H9 (cell line): ENCODE results near the gene USP13. TPM values are rescaled to one million over a fixed set of nuclear protein-coding genes. Genes with fewer than 3 reads are reported as not detected.

ENCODE experiments used
- DNase-seq: peaks from one replicate; pipeline ENCODE4 v3.0.0-alpha.2; 2017
- H2AFZ ChIP-seq: one replicate; pipeline ENCODE4 v1.6.1; 2013; ENCODE audit warnings: mild to moderate bottlenecking, low read length, control low read depth, moderate library complexity
- H2AK5ac ChIP-seq: 2 replicates; pipeline ENCODE4 v1.6.1; 2013; ENCODE audit warnings: low read length, control low read depth, mixed read lengths; ENCODE audit not compliant: insufficient read length
- H2BK120ac ChIP-seq: one replicate; pipeline ENCODE4 v1.6.1; 2013; ENCODE audit warnings: low read depth, mild to moderate bottlenecking, low read length, control low read depth, inconsistent platforms; ENCODE audit not compliant: poor library complexity, severe bottlenecking
- H2BK12ac ChIP-seq: 2 replicates; pipeline ENCODE4 v1.6.1; 2013; ENCODE audit warnings: low read length, control low read depth, mixed read lengths, low read depth; ENCODE audit not compliant: insufficient read length
- H2BK15ac ChIP-seq: 2 replicates; pipeline ENCODE4 v1.6.1; 2013; ENCODE audit warnings: low read depth, low read length, control low read depth
- H2BK20ac ChIP-seq: one replicate; pipeline ENCODE4 v1.6.1; 2013; ENCODE audit warnings: low read depth, mild to moderate bottlenecking, low read length, control low read depth, inconsistent platforms; ENCODE audit not compliant: poor library complexity, severe bottlenecking
- H2BK5ac ChIP-seq: 2 replicates; pipeline ENCODE4 v1.6.1; 2013; ENCODE audit warnings: low read length, control low read depth, mixed read lengths; ENCODE audit not compliant: insufficient read length
- H3K14ac ChIP-seq: 2 replicates; pipeline ENCODE4 v1.6.1; 2013; ENCODE audit warnings: low read length, control low read depth; ENCODE audit not compliant: insufficient read depth
- H3K18ac ChIP-seq: 2 replicates; pipeline ENCODE4 v1.6.1; 2013; ENCODE audit warnings: low read depth, mild to moderate bottlenecking, mixed read lengths, low read length, control low read depth; ENCODE audit not compliant: insufficient read length
- H3K23ac ChIP-seq: 2 replicates; pipeline ENCODE4 v1.6.1; 2013; ENCODE audit warnings: low read length, control low read depth, mixed read lengths, low read depth; ENCODE audit not compliant: insufficient read length
- H3K23me2 ChIP-seq: 2 replicates; pipeline ENCODE4 v1.6.1; 2013; ENCODE audit warnings: low read depth, mild to moderate bottlenecking, mixed read lengths, low read length, control low read depth; ENCODE audit not compliant: insufficient read length, poor library complexity, severe bottlenecking
- H3K27ac ChIP-seq: 2 replicates; pipeline ENCODE4 v1.5.1; 2013; ENCODE audit warnings: low read length, control low read depth, mixed read lengths, low read depth; ENCODE audit not compliant: insufficient read length
- H3K27me3 ChIP-seq: 2 replicates; pipeline ENCODE4 v1.6.1; 2013; ENCODE audit warnings: low read length, control low read depth, inconsistent platforms; ENCODE audit not compliant: insufficient read depth
- H3K4ac ChIP-seq: 2 replicates; pipeline ENCODE4 v1.6.1; 2013; ENCODE audit warnings: low read depth, mild to moderate bottlenecking, control low read depth, inconsistent platforms, low read length, moderate library complexity
- H3K4me1 ChIP-seq: 2 replicates; pipeline ENCODE4 v1.6.1; 2013; ENCODE audit warnings: low read length, control low read depth, inconsistent platforms; ENCODE audit not compliant: insufficient read depth
- H3K4me2 ChIP-seq: 2 replicates; pipeline ENCODE4 v1.6.1; 2013; ENCODE audit warnings: low read length, control low read depth, mixed read lengths; ENCODE audit not compliant: insufficient read length, insufficient read depth
- H3K56ac ChIP-seq: 2 replicates; pipeline ENCODE4 v1.6.1; 2013; ENCODE audit warnings: low read depth, mild to moderate bottlenecking, mixed read lengths, low read length, control low read depth; ENCODE audit not compliant: insufficient read length
- H3K79me1 ChIP-seq: 2 replicates; pipeline ENCODE4 v1.6.1; 2013; ENCODE audit warnings: low read depth, mild to moderate bottlenecking, moderate library complexity, low read length, control low read depth, inconsistent platforms; ENCODE audit not compliant: insufficient read depth, poor library complexity, severe bottlenecking
- H3K79me2 ChIP-seq: 2 replicates; pipeline ENCODE4 v1.6.1; 2013; ENCODE audit warnings: low read length, control low read depth, inconsistent platforms; ENCODE audit not compliant: insufficient read depth
- H3K9ac ChIP-seq: 2 replicates; pipeline ENCODE4 v1.6.1; 2013; ENCODE audit warnings: low read length, control low read depth, mixed read lengths; ENCODE audit not compliant: insufficient read length; ENCODE audit errors: extremely low read depth
- H3K9me3 ChIP-seq: one replicate; pipeline ENCODE4 v1.6.1; 2013; ENCODE audit warnings: low read depth, low read length, inconsistent platforms; ENCODE audit not compliant: control insufficient read depth
- H3T11ph ChIP-seq: one replicate; pipeline ENCODE4 v1.6.1; 2013; ENCODE audit warnings: mild to moderate bottlenecking, low read length, control low read depth, inconsistent platforms
- H4K20me1 ChIP-seq: one replicate; pipeline ENCODE4 v1.6.1; 2013; ENCODE audit not compliant: control insufficient read depth, insufficient read length, insufficient read depth
- H4K5ac ChIP-seq: 2 replicates; pipeline ENCODE4 v1.6.1; 2013; ENCODE audit warnings: low read depth, mild to moderate bottlenecking, mixed read lengths, low read length, control low read depth; ENCODE audit not compliant: insufficient read length
- H4K8ac ChIP-seq: replicated peaks from 2 replicates; pipeline ENCODE4 v1.6.1; 2013; ENCODE audit warnings: low read length, control low read depth, mixed read lengths, low read depth; ENCODE audit not compliant: insufficient read length
- H4K91ac ChIP-seq: 2 replicates; pipeline ENCODE4 v1.6.1; 2013; ENCODE audit warnings: low read depth, mild to moderate bottlenecking, moderate library complexity, mixed read lengths, low read length, control low read depth; ENCODE audit not compliant: insufficient read length
- H3K27ac Mint-ChIP-seq, 3 experiments: 2 replicates in 2 of 3; 3 replicates in 1 of 3; pipeline ENCODE4 v1.8.0; 2020 to 2021; ENCODE audit warnings: mixed read lengths in 3 of 3, mild to moderate bottlenecking in 1 of 3, moderate library complexity in 1 of 3
- H3K27me3 Mint-ChIP-seq: 2 replicates; pipeline ENCODE4 v1.8.0; 2021; ENCODE audit warnings: low read depth, mild to moderate bottlenecking, moderate library complexity, mixed read lengths
- H3K36me3 Mint-ChIP-seq, 3 experiments: 2 replicates in 2 of 3; 3 replicates in 1 of 3; pipeline ENCODE4 v1.8.0; 2020 to 2021; ENCODE audit warnings: low read depth in 3 of 3, mixed read lengths in 3 of 3; ENCODE audit not compliant: insufficient read depth in 1 of 3
- H3K4me1 Mint-ChIP-seq, 2 experiments: 2 replicates each; pipeline ENCODE4 v1.8.0; 2020; ENCODE audit warnings: mixed read lengths in 2 of 2
- H3K4me3 Mint-ChIP-seq, 2 experiments: 2 replicates in 1 of 2; 3 replicates in 1 of 2; pipeline ENCODE4 v1.8.0; 2020 to 2021; ENCODE audit warnings: mild to moderate bottlenecking in 2 of 2, mixed read lengths in 2 of 2, moderate library complexity in 1 of 2
- H3K9me3 Mint-ChIP-seq, 2 experiments: 2 replicates in 1 of 2; 3 replicates in 1 of 2; pipeline ENCODE4 v1.8.0; 2020; ENCODE audit warnings: mild to moderate bottlenecking in 2 of 2, mixed read lengths in 2 of 2, moderate library complexity in 1 of 2
- CTCF ChIP-seq: fragments of 200-600 bp; sonication (generic); conservative IDR thresholded peaks from 3 replicates; pipeline ENCODE4 v1.8.0; 2021; ENCODE audit warnings: antibody characterized with exemption, mild to moderate bottlenecking
- WGBS: extraction: QIAGEN DNeasy Blood & Tissue Kit; methylation state at CpG from one replicate; pipeline ENCODE4 v1.1.7; 2013; ENCODE audit warnings: missing lambda C conversion rate, low lambda C conversion rate, mixed read lengths; ENCODE audit not compliant: insufficient read length; ENCODE audit errors: extremely low coverage; 5-methylcytosine and 5-hydroxymethylcytosine counted together
- total RNA-seq: library from RNA; stranded (reverse); gene quantifications from 2 replicates; pipeline ENCODE4 v1.2.1, GENCODE V29; 2021

Gene USP13
- total RNA-seq, 1 experiment from 2014 or later: 26.7 TPM

- Histone ChIP-seq H3K79me2 (peaks cover 15% of the 10 kb centered on the region; the same call in 1 of the 2 replicates), H3K4me1 (0 out of 2 replicates have a peak, but pooled peaks cover 3% of the 10 kb centered on the region), H4K91ac (no peak overlapping the region), H2BK120ac (no peak overlapping the region), H2BK15ac (no peak overlapping the region), H3K23me2 (no peaks in the 10 kb centered on the region), H3T11ph (no peak overlapping the region), H2BK20ac (no peak overlapping the region), H3K14ac (no peak overlapping the region), H3K18ac (no peak overlapping the region), H4K20me1 (no peaks in the 10 kb centered on the region), H3K27ac (no peak overlapping the region), H2AK5ac (no peak overlapping the region), H3K27me3 (no peaks in the 10 kb centered on the region), H3K4me2 (no peak overlapping the region), H3K56ac (no peak overlapping the region), H2BK5ac (no peak overlapping the region), H3K9me3 (no peaks in the 10 kb centered on the region), H4K8ac (no peak overlapping the region), H3K9ac (no peak overlapping the region), H3K23ac (no peak overlapping the region), H2BK12ac (no peak overlapping the region), H3K4ac (no peak overlapping the region), H3K79me1 (peaks cover 22% of the 10 kb centered on the region), H2AFZ (no peak overlapping the region), H4K5ac (no peak overlapping the region)
- peak overlapping the region in 1 of 2 experiments; percentile 62; a peak in 1 of 5 replicates for H3K4me3 Mint-ChIP-seq
- no peaks in the 10 kb centered on the region; a peak in 1 of 7 replicates for H3K36me3 Mint-ChIP-seq
- peak overlapping the region in 2 of 3 experiments; percentile 3 to 13; a peak in 1 of 7 replicates for H3K27ac Mint-ChIP-seq
- H3K9me3 Mint-ChIP-seq: no peaks in the 10 kb centered on the region; a peak in 1 of 5 replicates
- TF ChIP-seq CTCF: no peak
- no peak for DNase-seq
- peaks cover 31 to 33% of the 10 kb centered on the region in 2 experiments for H3K4me1 Mint-ChIP-seq
- no CpG with 5 or more reads among the region's 1 CpG for WGBS
- no peaks in the 10 kb centered on the region for H3K27me3 Mint-ChIP-seq
These were observed 13.2 kb downstream of the USP13 start for GRCh38 chr3:179666030-179666429.
